ENCODE measurements around the gene OSTN.

The OSTN gene

GRCh38 chr3:191239407-191240031 is 40.5 kb downstream of the OSTN start:
- TF ChIP-seq EP300 (IDR thresholded peaks at IDR 0.05; ENCODE audit: borderline replicate concordance): no peak
- TF ChIP-seq NFIC (IDR thresholded peaks at IDR 0.05): peak; percentile 21; the same call in 1 of the 2 replicates

- TF ChIP-seq MAX (IDR thresholded peaks at IDR 0.05) (no peak), TEAD4 (IDR thresholded peaks at IDR 0.05) (no peak), EP300 (IDR thresholded peaks at IDR 0.05; ENCODE audit: borderline replicate concordance) (no peak)
These were observed 41.4 kb downstream of the OSTN start for GRCh38 chr3:191240486-191240885.

GRCh38 chr3:191244242-191244867 is 45.3 kb downstream of the OSTN start:
- TF ChIP-seq NFIC (IDR thresholded peaks at IDR 0.05): no peak
- TF ChIP-seq TAF1 (IDR thresholded peaks at IDR 0.05; ENCODE audit: low read depth): no peak
- no peak for TF ChIP-seq EGR1 (IDR thresholded peaks at IDR 0.05)
- TF ChIP-seq YY1 (IDR thresholded peaks at IDR 0.05; ENCODE audit: low read depth): no peak
- TF ChIP-seq MAX (IDR thresholded peaks at IDR 0.05): no peak
- TF ChIP-seq RAD21 (IDR thresholded peaks at IDR 0.05; ENCODE audit: low read depth): peak; percentile 59

- no peak for TF ChIP-seq MAX (IDR thresholded peaks at IDR 0.05)
- TF ChIP-seq TEAD4 (IDR thresholded peaks at IDR 0.05): no peak
- TF ChIP-seq TCF12 (IDR thresholded peaks at IDR 0.05; ENCODE audit: low read depth): no peak
- no peak for TF ChIP-seq NFIC (IDR thresholded peaks at IDR 0.05)
- no peak for TF ChIP-seq FOXM1 (IDR thresholded peaks at IDR 0.05; ENCODE audit: borderline replicate concordance, low read depth)
- no peak for TF ChIP-seq ZBTB7A (IDR thresholded peaks at IDR 0.05; ENCODE audit: low read depth)
- no peak for TF ChIP-seq EP300 (IDR thresholded peaks at IDR 0.05; ENCODE audit: borderline replicate concordance)
- no peak for TF ChIP-seq EGR1 (IDR thresholded peaks at IDR 0.05)
- TF ChIP-seq USF1 (IDR thresholded peaks at IDR 0.05): no peak
- TF ChIP-seq CEBPB (IDR thresholded peaks at IDR 0.05): no peak
- TF ChIP-seq TAF1 (IDR thresholded peaks at IDR 0.05; ENCODE audit: low read depth): no peak
- no peak for TF ChIP-seq REST (IDR thresholded peaks at IDR 0.05; ENCODE audit: low read depth)
- no peak for TF ChIP-seq YY1 (IDR thresholded peaks at IDR 0.05; ENCODE audit: low read depth)
These were observed 47.6 kb downstream of the OSTN start for GRCh38 chr3:191246630-191247029.

GRCh38 chr3:191253089-191253799 is 54.2 kb downstream of the OSTN start:
- TF ChIP-seq TEAD4 (IDR thresholded peaks at IDR 0.05): no peak
- no peak for TF ChIP-seq REST (IDR thresholded peaks at IDR 0.05; ENCODE audit: low read depth)
- no peak for TF ChIP-seq CEBPB (IDR thresholded peaks at IDR 0.05)
- no peak for TF ChIP-seq YY1 (IDR thresholded peaks at IDR 0.05; ENCODE audit: low read depth)
- no peak for TF ChIP-seq USF1 (IDR thresholded peaks at IDR 0.05)
- no peak for TF ChIP-seq NFIC (IDR thresholded peaks at IDR 0.05)
- no peak for TF ChIP-seq EGR1 (IDR thresholded peaks at IDR 0.05)
- no peak for TF ChIP-seq FOXM1 (IDR thresholded peaks at IDR 0.05; ENCODE audit: borderline replicate concordance, low read depth)
- no peak for TF ChIP-seq CREB1 (IDR thresholded peaks at IDR 0.05; ENCODE audit: low read depth)
- TF ChIP-seq TCF12 (IDR thresholded peaks at IDR 0.05; ENCODE audit: low read depth): no peak
- no peak for TF ChIP-seq RAD21 (IDR thresholded peaks at IDR 0.05; ENCODE audit: low read depth)
- no peak for TF ChIP-seq MAX (IDR thresholded peaks at IDR 0.05)
- no peak for TF ChIP-seq TAF1 (IDR thresholded peaks at IDR 0.05; ENCODE audit: low read depth)
- no peak for TF ChIP-seq EP300 (IDR thresholded peaks at IDR 0.05; ENCODE audit: borderline replicate concordance)
- no peak for TF ChIP-seq ZBTB7A (IDR thresholded peaks at IDR 0.05; ENCODE audit: low read depth)

Data from Ishikawa (cell line).